Measurements from ENCODE around the gene DLGAP1. TPM values are rescaled to one million over a fixed set of nuclear protein-coding genes. Genes with fewer than 3 reads are reported as not detected.
"Not testable (repeated sequence)": the region's sequence is repeated elsewhere in the genome, so short reads cannot be mapped to it uniquely, and the experiment has no call there.

The DLGAP1 gene
- total and polyA plus RNA-seq, 2 experiments from 2014 or later: 3.1 to 6.5 TPM

DNA sequence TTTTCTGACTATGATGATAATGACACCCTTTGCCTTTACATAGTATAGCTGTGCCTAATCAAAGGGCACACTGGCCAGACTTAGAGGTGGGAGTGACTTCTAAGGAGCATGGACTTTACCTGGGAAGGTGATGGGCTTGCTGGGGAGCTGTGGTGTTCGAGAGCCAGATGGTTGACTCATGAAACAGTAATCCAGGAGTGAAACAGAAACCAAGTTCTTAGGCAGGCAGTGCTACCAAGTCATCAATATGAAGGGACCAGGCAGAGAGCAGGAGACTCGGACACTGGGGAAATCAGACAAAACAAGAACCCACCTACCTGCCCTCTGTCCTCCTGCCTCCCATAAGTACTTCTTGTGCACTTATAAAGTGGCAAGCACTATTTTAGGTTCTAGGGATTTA is 430.4 kb downstream of the DLGAP1 start:
- no peaks in the 10 kb centered on the region for H4K20me1 ChIP-seq (ENCODE audit: insufficient read depth, poor library complexity, severe bottlenecking)
- H3K4me3 ChIP-seq: no peak overlapping the region
- H2AFZ ChIP-seq: no peak overlapping the region
- H3K9me3 ChIP-seq (ENCODE audit: low read depth): no peaks in the 10 kb centered on the region
- no peaks in the 10 kb centered on the region for H3K9me2 ChIP-seq (replicated peaks; ENCODE audit: insufficient read depth)
- TF ChIP-seq EZH2phosphoT487 (IDR thresholded peaks at IDR 0.05; ENCODE audit: low read depth, severe bottlenecking, unreplicated experiment) (no peak), EZH2 (IDR thresholded peaks at IDR 0.05; ENCODE audit: borderline replicate concordance) (no peak)
- TF ChIP-seq, protein P1, sequence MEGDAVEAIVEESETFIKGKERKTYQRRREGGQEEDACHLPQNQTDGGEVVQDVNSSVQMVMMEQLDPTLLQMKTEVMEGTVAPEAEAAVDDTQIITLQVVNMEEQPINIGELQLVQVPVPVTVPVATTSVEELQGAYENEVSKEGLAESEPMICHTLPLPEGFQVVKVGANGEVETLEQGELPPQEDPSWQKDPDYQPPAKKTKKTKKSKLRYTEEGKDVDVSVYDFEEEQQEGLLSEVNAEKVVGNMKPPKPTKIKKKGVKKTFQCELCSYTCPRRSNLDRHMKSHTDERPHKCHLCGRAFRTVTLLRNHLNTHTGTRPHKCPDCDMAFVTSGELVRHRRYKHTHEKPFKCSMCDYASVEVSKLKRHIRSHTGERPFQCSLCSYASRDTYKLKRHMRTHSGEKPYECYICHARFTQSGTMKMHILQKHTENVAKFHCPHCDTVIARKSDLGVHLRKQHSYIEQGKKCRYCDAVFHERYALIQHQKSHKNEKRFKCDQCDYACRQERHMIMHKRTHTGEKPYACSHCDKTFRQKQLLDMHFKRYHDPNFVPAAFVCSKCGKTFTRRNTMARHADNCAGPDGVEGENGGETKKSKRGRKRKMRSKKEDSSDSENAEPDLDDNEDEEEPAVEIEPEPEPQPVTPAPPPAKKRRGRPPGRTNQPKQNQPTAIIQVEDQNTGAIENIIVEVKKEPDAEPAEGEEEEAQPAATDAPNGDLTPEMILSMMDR (IDR thresholded peaks at IDR 0.05; ENCODE audit: poor library complexity): no peak
- no peak overlapping the region for H3K27ac ChIP-seq
- WGBS (ENCODE audit: low lambda C conversion rate, missing lambda C conversion rate): 80% methylated on average over 2 of the region's 2 CpGs
- no peaks in the 10 kb centered on the region for H3K4me1 ChIP-seq (ENCODE audit: insufficient read depth)
- H3K79me2 ChIP-seq: no peaks in the 10 kb centered on the region
- no peak for DNase-seq (ENCODE audit: low spot score)
- no peaks in the 10 kb centered on the region for H3K27me3 ChIP-seq
- no peaks in the 10 kb centered on the region for H3K36me3 ChIP-seq (replicated peaks; ENCODE audit: insufficient read depth, low read depth)
- no peak overlapping the region for H3K4me2 ChIP-seq

DNA sequence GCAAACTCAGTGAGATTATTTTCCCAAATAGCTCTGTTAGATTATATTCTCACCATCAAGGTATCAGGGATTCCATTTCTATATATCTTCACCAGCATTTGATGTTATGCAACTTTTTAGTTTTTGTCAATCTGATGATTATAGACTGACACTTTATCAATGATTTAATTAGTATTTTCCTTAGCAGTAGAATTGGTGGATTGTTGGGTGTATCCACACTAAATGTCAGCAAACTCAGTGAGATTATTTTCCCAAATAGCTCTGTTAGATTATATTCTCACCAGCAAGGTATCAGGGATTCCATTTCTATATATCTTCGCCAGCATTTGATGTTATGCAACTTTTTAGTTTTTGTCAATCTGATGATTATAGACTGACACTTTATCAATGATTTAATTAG is 432.4 kb downstream of the DLGAP1 start:
- not testable (repeated sequence) for H3K4me3 ChIP-seq; H3K27ac ChIP-seq; H3K9me3 ChIP-seq (ENCODE audit: low read depth); H2AFZ ChIP-seq; H4K20me1 ChIP-seq (ENCODE audit: insufficient read depth, poor library complexity, severe bottlenecking); H3K4me1 ChIP-seq (ENCODE audit: insufficient read depth); H3K9me2 ChIP-seq (replicated peaks; ENCODE audit: insufficient read depth); H3K27me3 ChIP-seq; DNase-seq (ENCODE audit: low spot score); H3K36me3 ChIP-seq (replicated peaks; ENCODE audit: insufficient read depth, low read depth); H3K79me2 ChIP-seq; H3K4me2 ChIP-seq
- WGBS (ENCODE audit: low lambda C conversion rate, missing lambda C conversion rate): 83% methylated on average over 1 of the region's 1 CpG

DNA sequence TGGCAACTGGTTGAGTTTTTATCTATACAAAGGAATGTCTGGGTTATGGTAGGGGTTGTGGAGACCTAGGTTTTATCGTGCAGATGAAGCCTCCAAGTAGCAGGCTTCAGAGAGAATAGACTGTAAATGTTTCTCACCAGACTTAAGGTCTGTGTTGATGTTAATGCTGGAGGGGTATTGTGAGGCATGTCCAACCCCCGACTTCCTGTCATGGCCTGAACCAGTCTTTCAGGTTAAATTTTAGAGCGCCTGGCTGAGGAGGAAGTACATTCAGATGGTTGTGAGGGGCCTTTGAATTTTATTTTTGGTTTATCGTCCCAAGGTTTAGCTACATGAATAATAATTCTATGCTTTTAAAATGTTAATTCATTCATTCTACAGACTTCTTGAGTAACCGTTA is 435.1 kb downstream of the DLGAP1 start:
- 67% methylated on average over 5 of the region's 5 CpGs for WGBS (ENCODE audit: low lambda C conversion rate, missing lambda C conversion rate)
- H3K4me3 ChIP-seq: no peak overlapping the region
- no peaks in the 10 kb centered on the region for H4K20me1 ChIP-seq (ENCODE audit: insufficient read depth, poor library complexity, severe bottlenecking)
- TF ChIP-seq, protein P1 (IDR thresholded peaks at IDR 0.05; ENCODE audit: poor library complexity): no peak
- no peak for TF ChIP-seq EZH2 (IDR thresholded peaks at IDR 0.05; ENCODE audit: borderline replicate concordance)
- no peaks in the 10 kb centered on the region for H3K36me3 ChIP-seq (replicated peaks; ENCODE audit: insufficient read depth, low read depth)
- H3K9me2 ChIP-seq (replicated peaks; ENCODE audit: insufficient read depth): no peaks in the 10 kb centered on the region
- no peaks in the 10 kb centered on the region for H3K79me2 ChIP-seq
- no peak overlapping the region for H2AFZ ChIP-seq
- no peaks in the 10 kb centered on the region for H3K4me1 ChIP-seq (ENCODE audit: insufficient read depth)
- H3K9me3 ChIP-seq (ENCODE audit: low read depth): no peaks in the 10 kb centered on the region
- H3K4me2 ChIP-seq: no peak overlapping the region
- DNase-seq (ENCODE audit: low spot score): no peak
- H3K27ac ChIP-seq: no peak overlapping the region
- H3K27me3 ChIP-seq: no peaks in the 10 kb centered on the region

DNA sequence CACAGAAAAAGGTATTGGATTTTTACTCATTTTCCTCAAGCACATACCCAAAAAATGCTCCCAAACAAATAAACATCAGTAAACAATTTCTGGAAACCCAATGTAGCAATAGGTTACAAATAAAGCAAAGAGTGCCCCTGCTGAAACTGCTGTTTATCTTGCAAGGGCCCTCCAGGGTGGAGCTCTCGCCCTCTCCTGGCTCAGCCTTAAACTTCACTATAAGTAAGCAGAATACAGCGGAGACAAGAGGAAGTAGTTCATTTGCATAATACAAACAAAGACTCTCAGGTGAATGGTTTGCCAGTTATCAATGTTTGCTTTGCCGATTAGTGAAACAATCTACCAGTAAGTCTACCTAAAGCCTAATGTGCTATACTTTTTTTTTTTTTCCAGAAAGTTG is 437.6 kb downstream of the DLGAP1 start:
- H3K9me3 ChIP-seq (ENCODE audit: low read depth): no peaks in the 10 kb centered on the region
- TF ChIP-seq, protein P1 (IDR thresholded peaks at IDR 0.05; ENCODE audit: poor library complexity): peak; percentile 35
- no peak for TF ChIP-seq EZH2phosphoT487 (IDR thresholded peaks at IDR 0.05; ENCODE audit: low read depth, severe bottlenecking, unreplicated experiment)
- no peaks in the 10 kb centered on the region for H3K79me2 ChIP-seq
- no peak overlapping the region for H3K4me2 ChIP-seq
- H3K36me3 ChIP-seq (replicated peaks; ENCODE audit: insufficient read depth, low read depth): no peaks in the 10 kb centered on the region
- no peaks in the 10 kb centered on the region for H3K9me2 ChIP-seq (replicated peaks; ENCODE audit: insufficient read depth)
- H3K27me3 ChIP-seq: no peaks in the 10 kb centered on the region
- H2AFZ ChIP-seq: no peak overlapping the region
- WGBS (ENCODE audit: low lambda C conversion rate, missing lambda C conversion rate): 17% methylated on average over 3 of the region's 3 CpGs
- H3K4me3 ChIP-seq: no peak overlapping the region
- peak; percentile 45 for DNase-seq (ENCODE audit: low spot score)
- H4K20me1 ChIP-seq (ENCODE audit: insufficient read depth, poor library complexity, severe bottlenecking): no peaks in the 10 kb centered on the region
- H3K4me1 ChIP-seq (ENCODE audit: insufficient read depth): no peaks in the 10 kb centered on the region
- no peak overlapping the region for H3K27ac ChIP-seq
